PC-9 (cell line): ENCODE data around the gene DUSP16.

ENCODE experiments used
- CTCF ChIP-seq: fragments of 200-600 bp; sonication (generic); conservative IDR thresholded peaks from 2 replicates; pipeline ENCODE4 v1.6.1; 2017; ENCODE audit warnings: mixed run types, antibody characterized with exemption, mild to moderate bottlenecking, moderate library complexity
- EZH2 ChIP-seq: fragments of 200-600 bp; sonication (generic); IDR thresholded peaks from 2 replicates; pipeline ENCODE4 v1.8.0; 2017; ENCODE audit warnings: antibody characterized with exemption, low read depth

GRCh38 chr12:12592930-12593329 lies 30.3 kb upstream of the DUSP16 start:
- TF ChIP-seq CTCF (no peak), EZH2 (no peak)
